Sigmoid colon (tissue), 4 donors: Measurements from ENCODE around the gene COL6A5.

Experiments
- EP300 ChIP-seq, 4 donors: sonication (generic); formaldehyde crosslinking; IDR thresholded peaks; one replicate each; pipeline ENCODE4 v1.6.1; 2017; ENCODE audit warnings: antibody characterized with exemption in 4 of 4
- POLR2AphosphoS5 ChIP-seq, 4 donors: sonication (generic); formaldehyde crosslinking; IDR thresholded peaks; one replicate each; pipeline ENCODE4 v1.6.1; 2017; ENCODE audit warnings: antibody characterized with exemption in 4 of 4

GRCh38 chr3:130488288-130488687 lies 142.8 kb downstream of the COL6A5 start:
- TF ChIP-seq EP300 (IDR thresholded peaks at IDR 0.05), result no peak
- TF ChIP-seq POLR2AphosphoS5 (IDR thresholded peaks at IDR 0.05), result no peak
